GM19463 (cell line): ENCODE data around the gene TEX48.

ENCODE experiments used
- ATAC-seq: cut with Tn5 transposase; IDR thresholded peaks from one replicate; pipeline ENCODE4 v1.9.1; 2021; ENCODE audit warnings: mild to moderate bottlenecking, moderate library complexity; ENCODE audit not compliant: unreplicated experiment

Gene TEX48

DNA sequence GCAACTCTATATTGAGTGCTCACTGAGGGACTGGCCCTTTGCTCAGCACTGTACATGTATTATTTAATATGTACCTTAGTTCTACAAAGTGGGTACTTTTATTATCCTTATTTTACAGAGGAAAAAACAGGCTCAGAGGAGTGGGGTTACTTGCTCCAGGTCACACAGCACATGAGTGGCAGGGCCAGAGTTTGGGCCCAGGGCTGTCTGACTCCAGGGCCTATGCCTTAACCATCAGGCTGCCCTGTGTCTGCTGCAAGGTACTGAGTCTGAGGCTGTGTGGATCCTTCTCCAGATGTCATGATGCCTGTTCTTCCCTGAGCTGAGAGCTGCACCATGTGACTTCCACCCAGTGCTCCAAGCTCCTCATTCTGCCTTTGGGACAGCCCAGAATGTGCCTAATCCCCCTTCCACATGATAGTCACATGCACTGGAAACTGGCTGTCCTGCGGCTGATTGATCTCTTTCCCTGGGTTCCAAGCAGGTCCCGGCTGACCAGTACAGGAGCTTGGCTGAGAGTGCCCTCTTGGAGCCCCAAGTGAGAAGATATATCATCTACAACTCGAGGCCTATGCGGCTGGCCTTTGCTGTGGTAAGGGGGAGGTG, 55.5 kb downstream of the TEX48 start:
- no peak for ATAC-seq

DNA sequence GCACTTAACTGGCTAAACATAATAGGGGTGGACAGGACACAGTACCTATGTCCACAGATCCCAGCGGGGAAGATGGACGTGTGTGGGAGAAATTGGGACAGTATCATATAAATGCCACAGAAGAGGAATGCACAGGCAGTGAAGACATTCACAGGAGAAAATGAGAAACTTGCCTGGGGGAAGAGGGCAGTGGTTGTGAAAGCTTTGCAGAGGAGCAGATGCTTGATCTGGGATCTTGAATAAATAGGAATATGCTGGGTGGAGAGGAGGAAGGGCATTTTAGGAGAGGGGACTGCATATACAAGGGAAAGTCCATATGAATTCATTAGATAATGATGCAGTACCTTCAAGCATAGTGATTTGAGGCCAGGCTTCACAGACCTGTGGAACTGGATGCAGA, 57.3 kb downstream of the TEX48 start:
- no peak for ATAC-seq

DNA sequence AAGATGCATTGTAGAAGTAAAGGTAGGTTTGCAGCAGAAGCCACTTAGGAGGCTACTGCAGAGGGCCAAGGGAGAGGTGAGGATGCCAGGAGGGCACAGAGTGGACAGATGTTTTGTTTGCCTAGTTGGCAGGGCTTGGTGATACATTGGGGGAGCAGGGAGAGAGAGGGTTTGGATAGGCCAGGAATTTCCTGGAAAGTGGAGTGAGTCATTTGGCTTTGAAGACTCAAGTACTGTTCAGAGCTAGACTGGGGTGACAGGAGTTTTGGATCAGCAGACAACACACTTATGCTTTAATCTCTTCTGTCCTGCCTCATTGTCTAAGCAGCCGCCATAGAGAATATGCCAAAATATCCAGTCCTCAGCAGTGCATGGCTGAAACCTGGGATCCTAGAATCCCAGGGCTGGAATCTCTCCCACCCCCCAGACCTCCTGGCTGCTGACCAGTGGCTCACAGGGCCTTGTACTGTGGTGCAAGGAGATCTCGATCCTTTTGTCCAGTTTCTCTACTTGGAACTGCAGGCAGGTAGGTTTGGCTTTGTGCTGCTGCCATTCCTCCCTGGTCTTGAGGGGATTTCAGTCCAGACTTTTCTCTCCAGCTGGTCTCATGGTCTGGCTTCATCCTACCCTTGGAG, 59.9 kb downstream of the TEX48 start:
- ATAC-seq: no peak

DNA sequence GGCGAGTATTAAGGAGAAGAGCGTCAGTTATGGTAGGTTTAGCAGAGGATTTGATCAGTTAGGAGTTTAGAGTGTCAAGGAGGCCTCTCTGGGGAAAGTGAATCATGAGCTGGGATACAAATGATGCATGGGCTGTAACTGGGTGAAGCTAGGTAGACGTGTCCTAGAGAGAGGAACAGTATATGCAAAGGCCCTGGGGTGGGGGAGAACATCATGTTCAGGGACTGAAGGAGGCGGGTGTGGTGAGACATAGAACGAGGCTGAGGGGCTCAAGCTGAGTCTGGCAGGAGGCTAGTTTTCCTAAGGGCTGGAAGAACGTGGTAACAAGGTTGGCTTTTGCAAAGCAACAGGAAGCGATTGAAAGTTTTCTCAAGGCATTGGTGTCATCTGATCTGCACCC, 60.4 kb downstream of the TEX48 start:
- ATAC-seq: no peak

DNA sequence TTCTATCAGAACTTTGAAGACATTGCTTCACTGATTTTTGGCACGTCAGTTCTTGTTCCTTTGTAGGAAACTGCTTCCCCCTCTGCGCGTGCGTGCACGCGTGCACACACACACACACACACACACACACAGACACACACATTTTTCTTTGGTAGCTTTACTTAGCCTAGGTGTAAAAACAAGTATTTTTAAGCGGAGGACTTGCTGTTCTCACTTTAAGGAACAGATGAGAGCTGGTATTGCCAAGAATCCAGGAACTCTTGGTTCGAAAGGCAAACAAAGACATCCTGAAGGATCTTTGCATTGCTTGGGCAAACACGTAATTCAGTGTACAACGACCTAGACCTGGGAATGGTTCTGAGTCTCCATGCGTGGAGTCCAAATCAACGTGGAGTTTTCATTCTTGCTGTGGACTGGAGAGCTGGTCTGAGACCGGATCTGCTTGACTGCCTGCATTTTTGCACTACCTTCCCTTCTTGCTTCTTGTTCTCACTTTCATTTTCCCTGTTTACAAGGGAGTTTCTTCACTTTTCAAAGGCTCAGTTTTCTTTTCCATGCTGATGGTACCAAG, 62.7 kb downstream of the TEX48 start:
- peak; percentile 46 for ATAC-seq

DNA sequence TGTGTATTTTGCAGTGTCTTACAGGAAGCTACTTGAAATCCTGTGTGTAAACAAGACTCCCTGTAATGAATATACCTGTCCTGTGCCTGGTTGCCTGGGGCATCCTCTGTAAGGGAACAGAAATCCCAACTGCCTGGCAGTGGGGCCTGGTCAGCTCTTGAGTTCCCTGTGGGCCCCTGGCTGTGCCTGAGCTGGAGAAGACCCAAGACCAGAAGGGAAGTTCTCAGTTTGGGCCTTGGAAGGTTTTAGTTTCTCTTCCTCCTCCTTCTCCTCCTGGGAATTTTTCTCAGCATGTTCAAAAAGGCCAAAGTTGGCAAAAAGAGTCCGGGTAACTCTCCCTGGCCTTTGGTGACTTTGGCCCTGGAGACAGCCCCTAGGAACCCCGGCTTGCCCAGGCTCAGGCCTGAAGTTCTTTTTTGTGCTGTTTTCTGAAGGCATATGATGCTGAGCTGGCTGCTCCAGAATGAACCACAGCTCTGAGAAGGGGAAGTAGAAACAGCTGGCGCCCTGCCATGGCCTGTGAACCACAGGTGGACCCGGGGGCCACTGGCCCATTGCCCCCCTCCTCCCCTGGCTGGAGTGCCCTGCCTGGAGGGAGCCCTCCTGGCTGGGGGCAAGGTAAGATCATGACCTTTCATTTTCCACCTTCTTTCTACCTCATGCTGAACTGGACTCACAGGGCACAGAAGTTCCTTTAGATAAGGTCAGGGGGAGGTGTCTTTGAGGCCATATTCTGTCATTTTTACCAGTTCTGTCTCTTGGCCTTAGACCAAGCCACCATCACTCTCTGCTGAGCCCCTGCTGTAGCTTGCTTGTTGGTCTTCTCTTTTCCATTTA, 65.1 kb downstream of the TEX48 start:
- peak; percentile 69 for ATAC-seq
